GM12878 (cell line): ENCODE data around the gene ZBTB49.

Experiments used
- ASH2L ChIP-seq: fragments of 300-600, 200-600 bp; sonication (generic); IDR thresholded peaks from 2 replicates; pipeline ENCODE4 v1.6.1; 2017; ENCODE audit warnings: low read depth, mild to moderate bottlenecking, borderline replicate concordance
- ATF2 ChIP-seq: IDR thresholded peaks from 2 replicates; pipeline ENCODE4 v1.6.1; 2012; ENCODE audit warnings: low read length, inconsistent platforms
- CBX3 ChIP-seq: fragments of 200-600 bp; sonication (generic); IDR thresholded peaks from 2 replicates; pipeline ENCODE4 v1.6.1; 2016; ENCODE audit warnings: low read depth, borderline replicate concordance
- CTCF ChIP-seq, 3 experiments: IDR thresholded peaks in 2 of 3; conservative IDR thresholded peaks in 1 of 3; 2 replicates each; pipeline ENCODE4 v1.5.1; 2011; ENCODE audit warnings: low read depth in 3 of 3, low read length in 3 of 3, mild to moderate bottlenecking in 3 of 3, control low read depth in 2 of 3, moderate library complexity in 2 of 3, inconsistent platforms in 1 of 3, mixed read lengths in 1 of 3; ENCODE audit not compliant: control insufficient read depth in 2 of 3, insufficient read depth in 1 of 3; ENCODE audit errors: extremely low read depth in 1 of 3
- ESRRA ChIP-seq: IDR thresholded peaks from 2 replicates; pipeline ENCODE4 v1.6.1; 2012; ENCODE audit warnings: mild to moderate bottlenecking, low read length, improper control_type of control experiment
- JUNB ChIP-seq: IDR thresholded peaks from 2 replicates; pipeline ENCODE4 v1.6.1; 2016; ENCODE audit warnings: antibody characterized with exemption, mild to moderate bottlenecking
- TAF1 ChIP-seq: IDR thresholded peaks from 2 replicates; pipeline ENCODE4 v1.6.1; 2011; ENCODE audit warnings: mild to moderate bottlenecking, low read depth, low read length, borderline replicate concordance
- TARDBP ChIP-seq: IDR thresholded peaks from 2 replicates; pipeline ENCODE4 v1.6.1; 2016; ENCODE audit warnings: borderline replicate concordance
- TCF3 ChIP-seq: IDR thresholded peaks from 2 replicates; pipeline ENCODE4 v1.6.1; 2012; ENCODE audit warnings: low read depth, mild to moderate bottlenecking, low read length, borderline replicate concordance; ENCODE audit not compliant: insufficient read depth
- USF1 ChIP-seq: IDR thresholded peaks from 2 replicates; pipeline ENCODE4 v1.6.1; 2011; ENCODE audit warnings: borderline replicate concordance, low read depth, mild to moderate bottlenecking, moderate library complexity, mixed read lengths, low read length; ENCODE audit not compliant: insufficient read depth; ENCODE audit errors: extremely low read length
- ZBTB33 ChIP-seq: fragments of 450-650 bp; IDR thresholded peaks from 2 replicates; pipeline ENCODE4 v1.6.1; 2017; ENCODE audit warnings: mild to moderate bottlenecking
- ZNF217 ChIP-seq: fragments of 450-650 bp; IDR thresholded peaks from 2 replicates; pipeline ENCODE4 v1.6.1; 2017; ENCODE audit warnings: antibody characterized with exemption, mild to moderate bottlenecking
- ZNF274 ChIP-seq: IDR thresholded peaks from one replicate; pipeline ENCODE4 v1.8.0; 2011; ENCODE audit not compliant: insufficient read length, insufficient read depth
- ZZZ3 ChIP-seq: IDR thresholded peaks from 2 replicates; pipeline ENCODE4 v1.6.1; 2011; ENCODE audit warnings: low read depth; ENCODE audit not compliant: control insufficient read depth, insufficient read length

GRCh38 chr4:4288098-4288497 lies 2.0 kb upstream of the ZBTB49 start:
- TF ChIP-seq TAF1 (no peak), JUNB (no peak), TARDBP (no peak), ZZZ3 (no peak), TCF3 (no peak), ASH2L (no peak), CBX3 (no peak), ZBTB33 (no peak), ATF2 (no peak), CTCF (IDR thresholded peaks at IDR 0.05 in 2 of 3, conservative IDR thresholded peaks at IDR 0.05 in 1 of 3; ENCODE audit: control insufficient read depth in 2 of 3, extremely low read depth in 1 of 3, insufficient read depth in 1 of 3, low read depth in 3 of 3, low read length in 3 of 3) (no peak), ESRRA (no peak), ZNF217 (no peak), USF1 (no peak), ZNF274 (no peak)
